ENCODE measurements around the gene SLIT3.

- TF ChIP-seq CTCF (IDR thresholded peaks at IDR 0.05; ENCODE audit: insufficient read depth, low read length) (no peak), GABPA (IDR thresholded peaks at IDR 0.05; ENCODE audit: low read depth) (no peak), REST (IDR thresholded peaks at IDR 0.05; ENCODE audit: insufficient replicate concordance, low read depth) (no peak), POLR2AphosphoS5 (IDR thresholded peaks at IDR 0.05; ENCODE audit: low read depth) (no peak)
Observed at GRCh38 chr5:169011451-169011850, 289.5 kb downstream of the SLIT3 start.
